NT2/D1 (cell line): Measurements from ENCODE around the gene DDX31.

Experiments
- SUZ12 ChIP-seq: IDR thresholded peaks from 2 replicates; pipeline ENCODE4 v1.6.1; 2011; ENCODE audit not compliant: insufficient read length, insufficient read depth; ENCODE audit errors: extremely low read depth
- ZNF274 ChIP-seq: IDR thresholded peaks from 2 replicates; pipeline ENCODE4 v1.6.1; 2011; ENCODE audit warnings: mild to moderate bottlenecking, low read depth, low read length

DNA sequence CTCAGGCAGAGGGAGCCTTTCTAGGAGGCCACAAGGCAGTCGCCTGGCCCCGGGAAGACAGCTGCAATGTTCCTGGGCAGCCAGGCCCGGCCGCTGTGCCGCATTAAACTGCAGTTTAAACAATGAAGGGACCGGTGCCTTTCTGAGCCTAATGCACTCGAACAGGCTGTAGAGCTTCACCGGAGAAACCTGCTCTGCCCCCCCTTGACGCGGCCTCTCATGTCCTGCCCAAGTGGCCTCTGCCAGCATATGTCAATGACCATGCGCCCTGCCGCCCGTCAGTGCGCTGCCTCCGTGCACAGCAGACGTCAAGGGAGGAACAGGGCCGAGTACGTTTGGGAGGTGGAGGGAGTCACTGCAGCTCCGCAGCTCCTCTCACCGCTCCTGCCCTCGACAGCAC is 125.8 kb downstream of the DDX31 start:
- TF ChIP-seq ZNF274: no peak
- TF ChIP-seq SUZ12: no peak
